GM12864 (cell line): ENCODE measurements around the gene RAB7A.
A peak's percentile ranks its signal among the peaks of the same experiment; 100 is the strongest.
"Not testable (repeated sequence)": the region's sequence is repeated elsewhere in the genome, so short reads cannot be mapped to it uniquely, and the experiment has no call there.

ENCODE experiments used
- DNase-seq: peaks from one replicate; pipeline ENCODE4 v3.0.0-alpha.2; 2011; ENCODE audit warnings: low read depth
- H3K4me3 ChIP-seq: 2 replicates; pipeline ENCODE4 v1.5.1; 2011; ENCODE audit warnings: mild to moderate bottlenecking, low read depth, low read length, control low read depth
- CTCF ChIP-seq: IDR thresholded peaks from 2 replicates; pipeline ENCODE4 v1.5.1; 2011; ENCODE audit warnings: low read depth, mild to moderate bottlenecking, moderate library complexity, low read length, control low read depth, inconsistent platforms; ENCODE audit errors: missing control alignments

The RAB7A gene

GRCh38 chr3:128727059-128727458 is 1.1 kb downstream of the RAB7A start:
- no peak for TF ChIP-seq CTCF
- DNase-seq: no peak
- H3K4me3 ChIP-seq: peak overlapping the region; percentile 77

- no peak for DNase-seq
- H3K4me3 ChIP-seq: peak overlapping the region; percentile 77
- no peak for TF ChIP-seq CTCF
Measured at GRCh38 chr3:128727485-128727884, 1.5 kb downstream of the RAB7A start.

GRCh38 chr3:128727996-128728395 is 2.0 kb downstream of the RAB7A start:
- DNase-seq: no peak
- no peak overlapping the region; the same call in 1 of the 2 replicates for H3K4me3 ChIP-seq
- no peak for TF ChIP-seq CTCF

- DNase-seq, H3K4me3 ChIP-seq: not testable (repeated sequence)
Measured at GRCh38 chr3:128728521-128728920, 2.5 kb downstream of the RAB7A start.

- no peak for TF ChIP-seq CTCF
- H3K4me3 ChIP-seq: no peak overlapping the region
- no peak for DNase-seq
Measured at GRCh38 chr3:128730471-128730870, 4.5 kb downstream of the RAB7A start.

GRCh38 chr3:128734523-128735189 is 8.7 kb downstream of the RAB7A start:
- DNase-seq: no peak
- TF ChIP-seq CTCF: no peak
- no peak overlapping the region for H3K4me3 ChIP-seq

- DNase-seq: no peak
- H3K4me3 ChIP-seq: no peak overlapping the region
Measured at GRCh38 chr3:128735287-128735686, 9.3 kb downstream of the RAB7A start.

More at GRCh38 chr3:128735287-128735686, 9.3 kb downstream of the RAB7A start:
- no peak for TF ChIP-seq CTCF
